AG08396 (cell line): ENCODE measurements around the gene PTPRE.

Source experiments
- DNase-seq: peaks from one replicate; pipeline ENCODE4 v3.0.0; 2012; ENCODE audit warnings: low spot score, mixed read lengths

PTPRE gene

GRCh38 chr10:127926455-127926854 is 19.6 kb downstream of the PTPRE start:
- DNase-seq = no peak

- peak; percentile 63 for DNase-seq
Observed at GRCh38 chr10:127928021-127928806, 21.3 kb downstream of the PTPRE start.

GRCh38 chr10:127932521-127933270 is 25.8 kb downstream of the PTPRE start:
- DNase-seq = no peak

GRCh38 chr10:127933271-127933670 is 26.4 kb downstream of the PTPRE start:
- no peak for DNase-seq

- no peak for DNase-seq
Observed at GRCh38 chr10:127934383-127934782, 27.5 kb downstream of the PTPRE start.

GRCh38 chr10:127935071-127935561 is 28.2 kb downstream of the PTPRE start:
- DNase-seq = no peak

GRCh38 chr10:127937069-127937468 is 30.2 kb downstream of the PTPRE start:
- no peak for DNase-seq

GRCh38 chr10:127937915-127938463 is 31.1 kb downstream of the PTPRE start:
- DNase-seq = no peak

GRCh38 chr10:127939786-127940330 is 33.0 kb downstream of the PTPRE start:
- no peak for DNase-seq

- no peak for DNase-seq
Observed at GRCh38 chr10:127940866-127941640, 34.1 kb downstream of the PTPRE start.

GRCh38 chr10:127942811-127943210 is 35.9 kb downstream of the PTPRE start:
- no peak for DNase-seq

- no peak for DNase-seq
Observed at GRCh38 chr10:127943336-127943910, 36.5 kb downstream of the PTPRE start.

- no peak for DNase-seq
Observed at GRCh38 chr10:127944256-127944655, 37.4 kb downstream of the PTPRE start.

- no peak for DNase-seq
Observed at GRCh38 chr10:127945341-127945758, 38.4 kb downstream of the PTPRE start.

- DNase-seq = no peak
Observed at GRCh38 chr10:127945948-127946711, 39.2 kb downstream of the PTPRE start.

- DNase-seq = no peak
Observed at GRCh38 chr10:127947211-127947610, 40.3 kb downstream of the PTPRE start.

GRCh38 chr10:127948791-127949190 is 41.9 kb downstream of the PTPRE start:
- no peak for DNase-seq

- no peak for DNase-seq
Observed at GRCh38 chr10:127949831-127950230, 42.9 kb downstream of the PTPRE start.

GRCh38 chr10:127951861-127952574 is 45.1 kb downstream of the PTPRE start:
- DNase-seq = no peak

GRCh38 chr10:127952575-127952869 is 45.6 kb downstream of the PTPRE start:
- no peak for DNase-seq
